Right lobe of liver (tissue), 6 donors: Measurements from ENCODE around the gene TXN2. TPM values are rescaled to one million over a fixed set of nuclear protein-coding genes. Genes with fewer than 3 reads are reported as not detected.
A peak's percentile ranks its signal among the peaks of the same experiment; 100 is the strongest.

Experiments
- ATAC-seq, 4 donors: fragments of 200-7000 bp; cut with Tn5 transposase; one replicate each; pipeline ENCODE4 v1.9.1; 2020; ENCODE audit warnings: mild to moderate bottlenecking in 4 of 4, moderate library complexity in 4 of 4
- DNase-seq, 3 donors: peaks; one replicate each; pipeline ENCODE4 v3.0.0-alpha.2; 2020
- H3K27ac ChIP-seq, 3 donors: fragments of 200-600 bp; one replicate each; pipeline ENCODE4 v1.8.0; 2022
- H3K27me3 ChIP-seq, 2 donors: fragments of 200-600 bp; one replicate each; pipeline ENCODE4 v1.8.0; 2022
- H3K36me3 ChIP-seq, 4 donors: fragments of 200-600 bp; sonication (generic) in 1 of 4; one replicate each; pipeline versions ENCODE4 v1.5.1 to v1.8.0; 2017 to 2022; ENCODE audit warnings: control low read depth in 1 of 4
- H3K4me1 ChIP-seq, 4 donors: fragments of 200-600 bp; sonication (generic) in 1 of 4; one replicate each; pipeline versions ENCODE4 v1.5.1 to v1.8.0; 2017 to 2022; ENCODE audit warnings: control low read depth in 1 of 4
- H3K4me3 ChIP-seq, 3 donors: fragments of 200-600 bp; one replicate each; pipeline ENCODE4 v1.8.0; 2022
- H3K9me3 ChIP-seq, 4 donors: fragments of 200-600 bp; sonication (generic) in 1 of 4; one replicate each; pipeline versions ENCODE4 v1.5.1 to v1.8.0; 2017 to 2022; ENCODE audit warnings: control low read depth in 1 of 4
- POLR2A ChIP-seq: fragments of 450-650 bp; IDR thresholded peaks from one replicate; pipeline ENCODE4 v1.6.1; 2017; ENCODE audit warnings: antibody characterized with exemption, mild to moderate bottlenecking
- WGBS: methylation state at CpG from one replicate; pipeline ENCODE4 v1.1.6; 2018; ENCODE audit warnings: low coverage, low lambda C conversion rate; ENCODE audit not compliant: insufficient coverage; ENCODE audit errors: missing lambda C conversion rate; 5-methylcytosine and 5-hydroxymethylcytosine counted together
- intact Hi-C, 2 donors: fragments of 100-400 bp; cut with DNase I; formaldehyde crosslinking; loops; one replicate each; pipeline versions ENCODE4 v1.11.2 to v1.14.1; 2022
- total RNA-seq, 6 experiments: library from RNA; depleted of rRNA in 2 of 6; stranded (reverse); fragments of >200 nt in 2 of 6; fragmentation: NEBNext Ultra II Directional in 3 of 6; extraction: Animal tissue kit (Norgen Biotek cat#: 25700) in 3 of 6; gene quantifications; one replicate each; pipeline versions ENCODE4 v1.1.0 to v1.2.4, GENCODE V29; 2016 to 2023
- TF ChIP-seq, protein P1 (sequence below), 4 donors: fragments of 200-600 bp in 3 of 4; fragments of 450-650 bp in 1 of 4; IDR thresholded peaks; one replicate each; pipeline versions ENCODE4 v1.5.1 to v1.8.0; 2016 to 2022; ENCODE audit warnings: antibody characterized with exemption in 4 of 4, mild to moderate bottlenecking in 2 of 4
- donor health status: DM: no; HTN: yes; CAD: no.
- donor health status: DM: no; HTN: no; CAD: no.
- donor health status: DM: no; HTN: no; CAD: no.
- donor health status: DM: no; HTN: yes; CAD: no.
- donor health status: DM: no; HTN: yes; CAD: no.

The TXN2 gene
- total RNA-seq, 6 experiments from 2014 or later = 56.0 to 94.8 (median 67.2) TPM

GRCh38 chr22:36510966-36511881 is 29.8 kb upstream of the TXN2 start:
- Histone ChIP-seq H3K4me1 (peaks cover 0 to 10% (median 4%) of the 10 kb centered on the region in 4 donors), H3K27ac (no peak overlapping the region), H3K9me3 (no peaks in the 10 kb centered on the region), H3K36me3 (peaks cover 4 to 59% (median 32%) of the 10 kb centered on the region in 4 donors), H3K27me3 (no peaks in the 10 kb centered on the region), H3K4me3 (no peak overlapping the region)
- TF ChIP-seq, protein P1, sequence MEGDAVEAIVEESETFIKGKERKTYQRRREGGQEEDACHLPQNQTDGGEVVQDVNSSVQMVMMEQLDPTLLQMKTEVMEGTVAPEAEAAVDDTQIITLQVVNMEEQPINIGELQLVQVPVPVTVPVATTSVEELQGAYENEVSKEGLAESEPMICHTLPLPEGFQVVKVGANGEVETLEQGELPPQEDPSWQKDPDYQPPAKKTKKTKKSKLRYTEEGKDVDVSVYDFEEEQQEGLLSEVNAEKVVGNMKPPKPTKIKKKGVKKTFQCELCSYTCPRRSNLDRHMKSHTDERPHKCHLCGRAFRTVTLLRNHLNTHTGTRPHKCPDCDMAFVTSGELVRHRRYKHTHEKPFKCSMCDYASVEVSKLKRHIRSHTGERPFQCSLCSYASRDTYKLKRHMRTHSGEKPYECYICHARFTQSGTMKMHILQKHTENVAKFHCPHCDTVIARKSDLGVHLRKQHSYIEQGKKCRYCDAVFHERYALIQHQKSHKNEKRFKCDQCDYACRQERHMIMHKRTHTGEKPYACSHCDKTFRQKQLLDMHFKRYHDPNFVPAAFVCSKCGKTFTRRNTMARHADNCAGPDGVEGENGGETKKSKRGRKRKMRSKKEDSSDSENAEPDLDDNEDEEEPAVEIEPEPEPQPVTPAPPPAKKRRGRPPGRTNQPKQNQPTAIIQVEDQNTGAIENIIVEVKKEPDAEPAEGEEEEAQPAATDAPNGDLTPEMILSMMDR (IDR thresholded peaks at IDR 0.05) = peak; percentile 23 to 56 (median 51)
- no peak for TF ChIP-seq POLR2A
- intact Hi-C loops = no loop called here
- 64% methylated on average over 16 of the region's 17 CpGs for WGBS
- DNase-seq (no peak), ATAC-seq (peak in 3 of 4 donors; percentile 9 to 30 (median 28))

DNA sequence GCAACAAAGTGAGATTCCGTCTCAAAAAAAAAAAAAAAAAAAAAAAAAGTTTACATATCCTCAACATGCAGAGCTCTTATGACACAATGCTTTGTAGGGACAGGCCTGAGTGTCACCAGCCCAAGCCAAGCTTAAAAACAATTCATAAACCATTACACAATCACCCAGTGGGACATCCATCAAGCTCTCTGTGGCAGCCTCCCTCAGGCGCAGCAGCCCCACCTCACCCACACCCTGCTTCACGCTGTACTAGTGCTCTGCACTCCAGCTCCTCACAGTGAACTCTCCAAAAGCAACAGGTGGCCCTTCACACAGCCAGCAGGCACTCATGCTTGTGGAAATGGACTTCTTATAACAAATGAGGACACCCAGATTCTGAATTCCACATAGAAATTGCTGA is 28.9 kb upstream of the TXN2 start:
- ATAC-seq (no peak), DNase-seq (peak in 1 of 3 donors; percentile 24)
- Histone ChIP-seq H3K9me3 (no peaks in the 10 kb centered on the region), H3K36me3 (peaks cover 4 to 51% (median 27%) of the 10 kb centered on the region in 4 donors), H3K4me3 (no peak overlapping the region), H3K4me1 (peaks cover 0 to 15% (median 4%) of the 10 kb centered on the region in 4 donors), H3K27me3 (no peaks in the 10 kb centered on the region), H3K27ac (no peak overlapping the region)
- WGBS = 83% methylated on average over 3 of the region's 3 CpGs
- intact Hi-C loops = no loop called here
- TF ChIP-seq POLR2A = no peak
- TF ChIP-seq, protein P1 (IDR thresholded peaks at IDR 0.05) = no peak

GRCh38 chr22:36507518-36508010 is 26.1 kb upstream of the TXN2 start:
- no peak for ATAC-seq
- WGBS = 86% methylated on average over 6 of the region's 6 CpGs
- DNase-seq = no peak
- Histone ChIP-seq H3K27ac (peak overlapping the region; percentile 45 to 60 (median 60)), H3K4me3 (peak overlapping the region in 2 of 3 donors; percentile 59 to 63), H3K36me3 (peaks cover 0 to 23% (median 9%) of the 10 kb centered on the region in 4 donors), H3K9me3 (no peaks in the 10 kb centered on the region), H3K27me3 (no peaks in the 10 kb centered on the region), H3K4me1 (peaks cover 0 to 22% (median 4%) of the 10 kb centered on the region in 4 donors)
- intact Hi-C loops = no loop called here
- TF ChIP-seq POLR2A = no peak
- TF ChIP-seq, protein P1 (IDR thresholded peaks at IDR 0.05) = no peak

GRCh38 chr22:36506637-36507517 is 25.4 kb upstream of the TXN2 start, which contains the start of gene FOXRED2:
TSS of gene FOXRED2 (minus strand) at chr22:36507040. CDS start at chr22:36506422, 618 bp downstream.
- peaks cover 0 to 22% (median 4%) of the 10 kb centered on the region in 4 donors for H3K4me1 ChIP-seq
- H3K27me3 ChIP-seq = no peaks in the 10 kb centered on the region
- intact Hi-C loops = no loop called here
- peak within 1 kb of the TSS; percentile 59 to 63 (median 60) for H3K4me3 ChIP-seq
- H3K9me3 ChIP-seq = no peaks in the 10 kb centered on the region
- WGBS = 20% methylated on average over 12 of the region's 75 CpGs
- TF ChIP-seq, protein P1 (IDR thresholded peaks at IDR 0.05) = no peak
- peak; percentile 91 for TF ChIP-seq POLR2A
- DNase-seq (peak; percentile 90 to 91 (median 90)), ATAC-seq (peak; percentile 80 to 91 (median 86))
- peaks cover 0 to 16% (median 5%) of the 10 kb centered on the region in 4 donors for H3K36me3 ChIP-seq
- H3K27ac ChIP-seq = peak within 1 kb of the TSS; percentile 45 to 60 (median 60)
